IMR-90 (cell line): ENCODE data around the gene CNNM2. TPM values are rescaled to one million over a fixed set of nuclear protein-coding genes. Genes with fewer than 3 reads are reported as not detected.
A peak's percentile ranks its signal among the peaks of the same experiment; 100 is the strongest.

Experiments
- ATAC-seq: fragments of 200-7000 bp; cut with Tn5 transposase; 2 replicates; pipeline ENCODE4 v1.9.1; 2020; ENCODE audit warnings: low read depth, mild to moderate bottlenecking, moderate library complexity
- BruUV-seq: library from RNA; stranded (reverse); fragments of 400-500 nt; replicated peaks from 2 replicates; lab custom pipeline; 2021; lab: Mats Ljungman, UMichigan
- CTCF ChIA-PET: fragments of 300-600 bp; formaldehyde crosslinking; extraction: SDS; loops from one replicate; lab custom pipeline; 2021; ENCODE audit warnings: antibody characterized with exemption; lab: Yijun Ruan, JAX
- POLR2A ChIA-PET: fragments of 300-600 bp; sonication (Branson Sonifier 250); formaldehyde crosslinking; loops from one replicate; lab custom pipeline; 2022; ENCODE audit warnings: antibody characterized with exemption; ENCODE audit not compliant: unreplicated experiment; lab: Charles Lee
- DNase-seq: peaks from one replicate; pipeline ENCODE4 v3.0.0; 2013
- H2AFZ ChIP-seq: replicated peaks from 2 replicates; pipeline ENCODE3; 2013; ENCODE audit warnings: low read length, mild to moderate bottlenecking; ENCODE audit not compliant: poor library complexity
- H2AK5ac ChIP-seq: 2 replicates; pipeline ENCODE4 v1.6.1; 2013; ENCODE audit warnings: low read depth, low read length, inconsistent platforms
- H2AK9ac ChIP-seq: replicated peaks from 2 replicates; pipeline ENCODE3; 2013; ENCODE audit warnings: mild to moderate bottlenecking, low read depth, low read length, moderate library complexity; ENCODE audit not compliant: poor library complexity
- H2BK120ac ChIP-seq: 2 replicates; pipeline ENCODE4 v1.6.1; 2013; ENCODE audit warnings: low read depth, low read length, inconsistent platforms
- H2BK15ac ChIP-seq: 3 replicates; pipeline ENCODE4 v1.6.1; 2013; ENCODE audit warnings: low read depth, low read length, inconsistent platforms
- H2BK20ac ChIP-seq: 2 replicates; pipeline ENCODE4 v1.6.1; 2013; ENCODE audit warnings: low read depth, mild to moderate bottlenecking, inconsistent platforms, low read length, moderate library complexity
- H2BK5ac ChIP-seq: 2 replicates; pipeline ENCODE4 v1.6.1; 2013; ENCODE audit warnings: mild to moderate bottlenecking, low read depth, low read length, inconsistent platforms; ENCODE audit not compliant: poor library complexity, severe bottlenecking
- H3K14ac ChIP-seq: replicated peaks from 2 replicates; pipeline ENCODE4 v1.6.1; 2013; ENCODE audit warnings: low read depth, low read length, inconsistent platforms
- H3K18ac ChIP-seq: 2 replicates; pipeline ENCODE4 v1.6.1; 2013; ENCODE audit warnings: low read depth, low read length, control low read depth
- H3K23ac ChIP-seq: 2 replicates; pipeline ENCODE4 v1.6.1; 2013; ENCODE audit warnings: low read depth, low read length, inconsistent platforms
- H3K27ac ChIP-seq: 2 replicates; pipeline ENCODE4 v1.5.1; 2013; ENCODE audit warnings: mild to moderate bottlenecking, control low read depth, low read length; ENCODE audit not compliant: insufficient read depth
- H3K27me3 ChIP-seq: 2 replicates; pipeline ENCODE4 v1.6.1; 2013; ENCODE audit warnings: low read length; ENCODE audit not compliant: control insufficient read depth, insufficient read depth
- H3K36me3 ChIP-seq: 2 replicates; pipeline ENCODE4 v1.6.1; 2013; ENCODE audit warnings: low read length, mixed read lengths; ENCODE audit not compliant: control insufficient read depth, insufficient read depth
- H3K4ac ChIP-seq: 2 replicates; pipeline ENCODE4 v1.6.1; 2013; ENCODE audit warnings: low read depth, low read length, inconsistent platforms
- H3K4me1 ChIP-seq: 2 replicates; pipeline ENCODE4 v1.6.1; 2013; ENCODE audit warnings: low read length, mixed read lengths; ENCODE audit not compliant: control insufficient read depth, insufficient read depth
- H3K4me2 ChIP-seq: 2 replicates; pipeline ENCODE4 v1.6.1; 2013; ENCODE audit warnings: low read depth, mild to moderate bottlenecking, control low read depth, low read length, moderate library complexity
- H3K4me3 ChIP-seq: 2 replicates; pipeline ENCODE4 v1.5.1; 2013; ENCODE audit warnings: low read depth, mild to moderate bottlenecking, control low read depth, low read length, moderate library complexity; ENCODE audit not compliant: insufficient read depth
- H3K56ac ChIP-seq: 2 replicates; pipeline ENCODE4 v1.6.1; 2013; ENCODE audit warnings: low read length, inconsistent platforms; ENCODE audit not compliant: insufficient read depth; ENCODE audit errors: extremely low read depth
- H3K79me1 ChIP-seq, 2 experiments: 2 replicates each; pipeline ENCODE4 v1.6.1; 2013; ENCODE audit warnings: low read length in 2 of 2, inconsistent platforms in 1 of 2, low read depth in 1 of 2
- H3K9ac ChIP-seq: 2 replicates; pipeline ENCODE4 v1.6.1; 2013; ENCODE audit warnings: low read depth, low read length, control low read depth
- H3K9me1 ChIP-seq: 2 replicates; pipeline ENCODE4 v1.6.1; 2013; ENCODE audit warnings: low read length, inconsistent platforms; ENCODE audit not compliant: insufficient read depth
- H3K9me3 ChIP-seq: 2 replicates; pipeline ENCODE4 v1.6.1; 2013; ENCODE audit warnings: low read length; ENCODE audit not compliant: control insufficient read depth, insufficient read depth
- H4K20me1 ChIP-seq: 2 replicates; pipeline ENCODE4 v1.6.1; 2013; ENCODE audit warnings: low read length, inconsistent platforms; ENCODE audit not compliant: insufficient read depth
- H4K5ac ChIP-seq: 2 replicates; pipeline ENCODE4 v1.6.1; 2013; ENCODE audit warnings: mild to moderate bottlenecking, low read depth, low read length, control low read depth
- H4K8ac ChIP-seq, 2 experiments: 2 replicates each; pipeline ENCODE4 v1.6.1; 2013; ENCODE audit warnings: low read depth in 2 of 2, low read length in 2 of 2, control low read depth in 1 of 2, inconsistent platforms in 1 of 2
- H4K91ac ChIP-seq: 2 replicates; pipeline ENCODE4 v1.6.1; 2013; ENCODE audit warnings: low read depth, low read length, inconsistent platforms; ENCODE audit not compliant: insufficient read depth
- BHLHE40 ChIP-seq: fragments of 150-350 bp; IDR thresholded peaks from 2 replicates; pipeline ENCODE4 v1.6.1; 2016; ENCODE audit warnings: mild to moderate bottlenecking, low read depth, low read length
- MAZ ChIP-seq: IDR thresholded peaks from 2 replicates; pipeline ENCODE4 v1.6.1; 2012; ENCODE audit warnings: low read depth, mild to moderate bottlenecking, low read length, improper control_type of control experiment, moderate library complexity, borderline replicate concordance
- SMC3 ChIP-seq: fragments of 150-350 bp; IDR thresholded peaks from 2 replicates; pipeline ENCODE4 v1.6.1; 2016; ENCODE audit warnings: low read depth, mild to moderate bottlenecking, antibody characterized with exemption, low read length, moderate library complexity
- WGBS, 2 experiments: methylation state at CpG; one replicate each; pipeline versions ENCODE4 v1.1.5 to v1.1.7; 2013; ENCODE audit warnings: missing lambda C conversion rate in 2 of 2; ENCODE audit not compliant: insufficient read length in 1 of 2; ENCODE audit errors: extremely low coverage in 2 of 2; 5-methylcytosine and 5-hydroxymethylcytosine counted together
- dilution Hi-C: fragments of 300-500 bp; cut with HindIII; formaldehyde crosslinking; loops from one replicate; pipeline ENCODE4 v1.14.3; 2018; ENCODE audit warnings: low sequenced_read_pairs; ENCODE audit not compliant: unreplicated experiment
- in situ Hi-C: fragments of 300-500 bp; cut with MboI; formaldehyde crosslinking; loops from 3 replicates; pipeline ENCODE4 v1.14.3; 2019; ENCODE audit warnings: low sequenced_read_pairs, inconsistent platforms, mixed read lengths
- intact Hi-C: fragments of 100-400 bp; cut with micrococcal nuclease; formaldehyde crosslinking; loops from 2 replicates; pipeline ENCODE4 v1.10.0; 2022
- polyA plus RNA-seq, 3 experiments: library from polyadenylated mRNA; depleted of rRNA; stranded (reverse); fragments of >200 nt; gene quantifications; 2 replicates each; pipeline ENCODE4 v1.2.3, GENCODE V29; 2012; ENCODE audit warnings: low replicate concordance in 1 of 3
- total RNA-seq: library from RNA; depleted of rRNA; stranded (reverse); fragments of >200 nt; gene quantifications from 2 replicates; pipeline ENCODE4 v1.2.3, GENCODE V29; 2012

The CNNM2 gene
- total and polyA plus RNA-seq, 2 of the 4 experiments (the other 2 are of a cell fraction), result 4.7 to 5.6 TPM

GRCh38 chr10:102985811-102986210 is 67.7 kb downstream of the CNNM2 start:
- H2BK15ac ChIP-seq, result no peak overlapping the region
- intact Hi-C loops, result no loop called here
- no peak overlapping the region for H2BK20ac ChIP-seq
- H3K56ac ChIP-seq, result no peak overlapping the region
- H4K20me1 ChIP-seq, result peaks cover 9% of the 10 kb centered on the region; the same call in 1 of the 2 replicates
- TF ChIP-seq SMC3, result no peak
- no peak for TF ChIP-seq BHLHE40
- TF ChIP-seq MAZ, result no peak
- POLR2A ChIA-PET, result no interaction called here
- in situ Hi-C loops, result no loop called here
- no peak for ATAC-seq
- no peak overlapping the region for H4K8ac ChIP-seq
- no peak overlapping the region for H4K5ac ChIP-seq
- H3K18ac ChIP-seq, result no peak overlapping the region
- H2AFZ ChIP-seq, result no peak overlapping the region
- H3K9me3 ChIP-seq, result no peaks in the 10 kb centered on the region
- H3K4ac ChIP-seq, result 0 out of 2 replicates have a peak overlapping the region, but pooled peaks have one; percentile 24
- dilution Hi-C loops, result no loop called here
- H3K4me2 ChIP-seq, result no peak overlapping the region
- H4K91ac ChIP-seq, result no peak overlapping the region
- H2BK5ac ChIP-seq, result no peak overlapping the region
- no peak overlapping the region for H3K4me3 ChIP-seq
- peak overlapping the region; percentile 16; the same call in 1 of the 2 replicates for H2AK5ac ChIP-seq
- no peaks in the 10 kb centered on the region for H3K27me3 ChIP-seq
- no TSS peak for BruUV-seq
- H3K23ac ChIP-seq, result 0 out of 2 replicates have a peak overlapping the region, but pooled peaks have one; percentile 11
- peaks cover 6% of the 10 kb centered on the region for H3K4me1 ChIP-seq
- H3K79me1 ChIP-seq, result peaks cover 17 to 52% of the 10 kb centered on the region in 2 experiments; a peak in 3 of 4 replicates
- H2BK120ac ChIP-seq, result peak overlapping the region; percentile 59; the same call in 1 of the 2 replicates
- CTCF ChIA-PET, result no interaction called here
- no peak overlapping the region for H3K9ac ChIP-seq
- no peak overlapping the region; the same call in 1 of the 2 replicates for H3K14ac ChIP-seq
- no CpG with 5 or more reads among the region's 1 CpG for WGBS, 2 experiments
- H3K27ac ChIP-seq, result no peak overlapping the region
- DNase-seq, result no peak
- peaks cover 7% of the 10 kb centered on the region for H3K9me1 ChIP-seq
- no peak overlapping the region for H2AK9ac ChIP-seq
- no peaks in the 10 kb centered on the region for H3K36me3 ChIP-seq
